Keratinocyte (primary cell): ENCODE measurements around the gene PARD3B. TPM values are rescaled to one million over a fixed set of nuclear protein-coding genes. Genes with fewer than 3 reads are reported as not detected.

ENCODE experiments used
- DNase-seq: peaks from one replicate; pipeline ENCODE4 v3.0.0-alpha.2; 2011; ENCODE audit warnings: low read depth, missing footprints, low spot score
- FAIRE-seq: peaks from 2 replicates; lab custom pipeline; 2011; peaks lifted over from hg19 to GRCh38; lab: Jason Lieb, UNC
- H2AFZ ChIP-seq: 2 replicates; pipeline ENCODE4 v1.6.0; 2012; ENCODE audit warnings: low read length, control low read depth, inconsistent platforms; ENCODE audit not compliant: control insufficient read depth
- H3K27ac ChIP-seq: 2 replicates; pipeline ENCODE4 v1.5.1; 2011; ENCODE audit warnings: low read length; ENCODE audit not compliant: control insufficient read depth, insufficient read depth
- H3K27me3 ChIP-seq: 3 replicates; pipeline ENCODE4 v1.6.0; 2011; ENCODE audit warnings: low read length; ENCODE audit not compliant: control insufficient read depth, insufficient read depth; ENCODE audit errors: extremely low read depth
- H3K36me3 ChIP-seq, 2 experiments: 2 replicates in 1 of 2; 3 replicates in 1 of 2; pipeline ENCODE4 v1.5.1; 2011; ENCODE audit warnings: low read length in 2 of 2, mild to moderate bottlenecking in 1 of 2; ENCODE audit not compliant: control insufficient read depth in 2 of 2, insufficient read depth in 2 of 2; ENCODE audit errors: extremely low read depth in 1 of 2
- H3K4me1 ChIP-seq: 3 replicates; pipeline ENCODE4 v1.5.1; 2011; ENCODE audit warnings: low read length; ENCODE audit not compliant: control insufficient read depth, insufficient read depth; ENCODE audit errors: extremely low read depth
- H3K4me2 ChIP-seq: 3 replicates; pipeline ENCODE4 v1.6.0; 2011; ENCODE audit warnings: low read depth, low read length; ENCODE audit not compliant: control insufficient read depth, insufficient read depth; ENCODE audit errors: extremely low read depth
- H3K4me3 ChIP-seq, 3 experiments: fragments of 200-600 bp in 1 of 3; sonication (generic) in 1 of 3; 2 replicates in 2 of 3; 3 replicates in 1 of 3; pipeline ENCODE4 v1.5.1; 2011 to 2016; ENCODE audit warnings: low read length in 3 of 3, mild to moderate bottlenecking in 3 of 3, control low read depth in 2 of 3, inconsistent platforms in 1 of 3, low read depth in 1 of 3, mixed read lengths in 1 of 3, mixed run types in 1 of 3, moderate library complexity in 1 of 3; ENCODE audit not compliant: control insufficient read depth in 2 of 3, insufficient read depth in 2 of 3; ENCODE audit errors: extremely low read depth in 1 of 3
- H3K79me2 ChIP-seq: 2 replicates; pipeline ENCODE4 v1.6.0; 2012; ENCODE audit warnings: low read length; ENCODE audit not compliant: control insufficient read depth, insufficient read depth
- H3K9ac ChIP-seq: 3 replicates; pipeline ENCODE4 v1.6.0; 2011; ENCODE audit warnings: low read length; ENCODE audit not compliant: control insufficient read depth, insufficient read depth; ENCODE audit errors: extremely low read depth
- H3K9me1 ChIP-seq: 3 replicates; pipeline ENCODE4 v1.6.0; 2011; ENCODE audit warnings: low read length; ENCODE audit not compliant: control insufficient read depth, insufficient read depth; ENCODE audit errors: extremely low read depth
- H3K9me3 ChIP-seq: 2 replicates; pipeline ENCODE4 v1.5.1; 2012; ENCODE audit warnings: low read depth, low read length; ENCODE audit not compliant: control insufficient read depth
- H4K20me1 ChIP-seq: 3 replicates; pipeline ENCODE4 v1.6.0; 2011; ENCODE audit warnings: low read length; ENCODE audit not compliant: control insufficient read depth, insufficient read depth; ENCODE audit errors: extremely low read depth
- EZH2 ChIP-seq: IDR thresholded peaks from one replicate; pipeline ENCODE4 v1.6.1; 2012; ENCODE audit warnings: inconsistent platforms, mild to moderate bottlenecking, low read length, moderate library complexity
- dilution Hi-C: fragments of 300-500 bp; cut with MboI; formaldehyde crosslinking; loops from one replicate; pipeline ENCODE4 v1.7.0; 2020; ENCODE audit warnings: low sequenced_read_pairs; ENCODE audit not compliant: extremely low pct_ligation_motif_present
- polyA plus RNA-seq, 5 experiments: library from polyadenylated mRNA; depleted of rRNA in 3 of 5; stranded (reverse) in 3 of 5; stranded (forward) in 1 of 5; unstranded in 1 of 5; fragments of >200 nt; gene quantifications; 1 replicate in 1 of 5; 2 replicates in 3 of 5; 3 replicates in 1 of 5; pipeline versions ENCODE4 v1.2.1 to v1.2.3, GENCODE V29; 2011 to 2012; ENCODE audit warnings: missing spikeins in 2 of 5, low read depth in 1 of 5, low replicate concordance in 1 of 5
- TF ChIP-seq, protein P1 (sequence below), 3 experiments: IDR thresholded peaks in 1 of 3; conservative IDR thresholded peaks in 1 of 3; optimal IDR thresholded peaks in 1 of 3; 2 replicates in 2 of 3; 3 replicates in 1 of 3; pipeline versions ENCODE3 to v1.5.1; 2011; ENCODE audit warnings: low read length in 3 of 3, mild to moderate bottlenecking in 3 of 3, moderate library complexity in 2 of 3, control low read depth in 1 of 3, inconsistent platforms in 1 of 3; ENCODE audit not compliant: insufficient read depth in 2 of 3; ENCODE audit errors: extremely low read depth in 1 of 3

PARD3B gene
- polyA plus RNA-seq, 1 donor (not counting 4 experiments of a cell fraction or from before 2014, with no cell fraction given) = 1.2 TPM

DNA sequence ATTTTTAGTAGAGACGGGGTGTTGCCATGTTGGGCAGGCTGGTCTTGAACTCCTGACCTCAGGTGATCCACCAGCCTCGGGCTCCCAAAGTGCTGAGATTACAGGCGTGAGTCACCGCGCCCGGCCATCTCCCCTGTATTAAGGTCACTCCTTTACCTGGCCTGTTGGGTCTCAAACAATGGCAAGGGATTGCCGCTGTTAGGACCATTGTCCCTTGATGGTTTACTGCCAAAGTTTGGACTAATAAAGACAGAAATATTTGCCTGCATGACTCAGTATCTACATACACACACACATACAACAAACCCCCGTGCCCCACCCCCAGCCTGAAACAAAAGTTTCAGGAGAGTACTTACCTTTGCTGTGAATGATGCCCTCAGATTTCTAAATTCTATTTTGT, 16.5 kb downstream of the PARD3B start:
- Histone ChIP-seq H3K79me2 (no peaks in the 10 kb centered on the region), H3K4me3 (no peak overlapping the region), H3K36me3 (no peaks in the 10 kb centered on the region), H3K4me2 (no peak overlapping the region), H3K4me1 (no peaks in the 10 kb centered on the region), H3K9me1 (no peaks in the 10 kb centered on the region), H3K27ac (no peak overlapping the region), H3K27me3 (no peaks in the 10 kb centered on the region), H3K9ac (no peak overlapping the region), H2AFZ (no peak overlapping the region), H4K20me1 (no peaks in the 10 kb centered on the region), H3K9me3 (no peaks in the 10 kb centered on the region)
- DNase-seq (no peak), FAIRE-seq (no peak)
- dilution Hi-C loops = no loop called here
- no peak for TF ChIP-seq EZH2
- TF ChIP-seq, protein P1, sequence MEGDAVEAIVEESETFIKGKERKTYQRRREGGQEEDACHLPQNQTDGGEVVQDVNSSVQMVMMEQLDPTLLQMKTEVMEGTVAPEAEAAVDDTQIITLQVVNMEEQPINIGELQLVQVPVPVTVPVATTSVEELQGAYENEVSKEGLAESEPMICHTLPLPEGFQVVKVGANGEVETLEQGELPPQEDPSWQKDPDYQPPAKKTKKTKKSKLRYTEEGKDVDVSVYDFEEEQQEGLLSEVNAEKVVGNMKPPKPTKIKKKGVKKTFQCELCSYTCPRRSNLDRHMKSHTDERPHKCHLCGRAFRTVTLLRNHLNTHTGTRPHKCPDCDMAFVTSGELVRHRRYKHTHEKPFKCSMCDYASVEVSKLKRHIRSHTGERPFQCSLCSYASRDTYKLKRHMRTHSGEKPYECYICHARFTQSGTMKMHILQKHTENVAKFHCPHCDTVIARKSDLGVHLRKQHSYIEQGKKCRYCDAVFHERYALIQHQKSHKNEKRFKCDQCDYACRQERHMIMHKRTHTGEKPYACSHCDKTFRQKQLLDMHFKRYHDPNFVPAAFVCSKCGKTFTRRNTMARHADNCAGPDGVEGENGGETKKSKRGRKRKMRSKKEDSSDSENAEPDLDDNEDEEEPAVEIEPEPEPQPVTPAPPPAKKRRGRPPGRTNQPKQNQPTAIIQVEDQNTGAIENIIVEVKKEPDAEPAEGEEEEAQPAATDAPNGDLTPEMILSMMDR (optimal IDR thresholded peaks at IDR 0.05 in 1 of 3, IDR thresholded peaks at IDR 0.05 in 1 of 3, conservative IDR thresholded peaks at IDR 0.05 in 1 of 3; ENCODE audit: extremely low read depth in 1 of 3, insufficient read depth in 2 of 3, low read length in 3 of 3) = no peak

DNA sequence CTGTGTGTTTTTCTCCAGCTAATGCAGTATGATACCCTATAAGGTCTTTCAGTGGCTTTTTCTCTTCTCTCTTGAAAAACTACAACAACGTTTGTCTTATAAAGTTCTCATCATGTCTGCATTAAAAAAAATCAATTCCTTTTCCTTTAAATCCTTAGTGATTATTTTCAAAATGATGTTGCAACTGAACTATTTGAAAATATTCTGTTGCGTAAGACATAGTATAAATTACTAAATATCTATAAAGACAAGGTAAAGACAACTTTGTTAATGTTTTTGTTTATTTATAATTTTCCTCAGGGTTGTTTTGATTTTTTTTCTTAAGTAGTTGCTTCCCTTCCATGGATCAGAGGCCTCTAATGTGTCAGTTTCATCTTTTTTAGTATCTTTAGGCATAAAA, 21.2 kb downstream of the PARD3B start:
- Histone ChIP-seq H3K9ac (no peak overlapping the region), H3K4me1 (no peaks in the 10 kb centered on the region), H4K20me1 (no peaks in the 10 kb centered on the region), H3K27ac (no peak overlapping the region), H3K4me2 (no peak overlapping the region), H3K9me3 (no peaks in the 10 kb centered on the region), H3K27me3 (no peaks in the 10 kb centered on the region), H3K79me2 (no peaks in the 10 kb centered on the region), H2AFZ (no peak overlapping the region), H3K4me3 (no peak overlapping the region), H3K36me3 (no peaks in the 10 kb centered on the region), H3K9me1 (no peaks in the 10 kb centered on the region)
- DNase-seq = no peak
- no peak for FAIRE-seq
- dilution Hi-C loops = no loop called here
- TF ChIP-seq, protein P1 (optimal IDR thresholded peaks at IDR 0.05 in 1 of 3, IDR thresholded peaks at IDR 0.05 in 1 of 3, conservative IDR thresholded peaks at IDR 0.05 in 1 of 3; ENCODE audit: extremely low read depth in 1 of 3, insufficient read depth in 2 of 3, low read length in 3 of 3) = no peak
- TF ChIP-seq EZH2 = no peak
